Chondrocyte (in vitro differentiated cells): ENCODE measurements around the gene IFI35. TPM values are rescaled to one million over a fixed set of nuclear protein-coding genes. Genes with fewer than 3 reads are reported as not detected.
"Not testable (repeated sequence)": the region's sequence is repeated elsewhere in the genome, so short reads cannot be mapped to it uniquely, and the experiment has no call there.

Source experiments
- DNase-seq: peaks from one replicate; pipeline ENCODE4 v3.0.0; 2021; ENCODE audit warnings: mixed read lengths, low spot score
- H3K27ac Mint-ChIP-seq: one replicate; pipeline ENCODE4 v1.8.0; 2021; ENCODE audit warnings: mild to moderate bottlenecking, moderate library complexity, mixed read lengths; ENCODE audit not compliant: unreplicated experiment
- H3K27me3 Mint-ChIP-seq: 2 replicates; pipeline ENCODE4 v1.8.0; 2021; ENCODE audit warnings: low read depth, mixed read lengths
- H3K36me3 Mint-ChIP-seq: 2 replicates; pipeline ENCODE4 v1.8.0; 2021; ENCODE audit warnings: low read depth, mixed read lengths
- H3K4me1 Mint-ChIP-seq: 2 replicates; pipeline ENCODE4 v1.8.0; 2021; ENCODE audit warnings: low read depth, mild to moderate bottlenecking, mixed read lengths
- H3K4me3 Mint-ChIP-seq: one replicate; pipeline ENCODE4 v1.8.0; 2021; ENCODE audit warnings: mild to moderate bottlenecking, moderate library complexity, mixed read lengths; ENCODE audit not compliant: unreplicated experiment
- H3K9me3 Mint-ChIP-seq: 2 replicates; pipeline ENCODE4 v1.8.0; 2021; ENCODE audit warnings: low read depth, mixed read lengths
- CTCF ChIP-seq: fragments of 200-600 bp; sonication (generic); IDR thresholded peaks from 2 replicates; pipeline ENCODE4 v1.5.0; 2021; ENCODE audit warnings: antibody characterized with exemption, mild to moderate bottlenecking, moderate library complexity
- total RNA-seq: library from RNA; stranded (reverse); gene quantifications from 3 replicates; pipeline ENCODE4 v1.2.1, GENCODE V29; 2021

IFI35 gene
- total RNA-seq, 1 donor from 2014 or later = 12.8 TPM

- peak; percentile 99 for DNase-seq
- Mint-ChIP-seq H3K9me3 (no peaks in the 10 kb centered on the region), H3K4me3 (peak within 1 kb of the TSS; percentile 92), H3K27me3 (no peaks in the 10 kb centered on the region), H3K36me3 (peaks cover 24% of the 10 kb centered on the region), H3K4me1 (peaks cover 38% of the 10 kb centered on the region), H3K27ac (peak within 1 kb of the TSS; percentile 99)
- peak; percentile 86 for TF ChIP-seq CTCF
Observed at GRCh38 chr17:42997984-42998938, 8.3 kb upstream of the IFI35 start, which contains the start of gene RPL27. Gene RPL27 (plus strand): TSS chr17:42998419. CDS start chr17:42998751, 332 bp downstream.

- Mint-ChIP-seq H3K4me1 (peaks cover 44% of the 10 kb centered on the region), H3K4me3 (peak overlapping the region; percentile 92), H3K36me3 (peaks cover 25% of the 10 kb centered on the region), H3K27me3 (no peaks in the 10 kb centered on the region), H3K27ac (peak overlapping the region; percentile 99), H3K9me3 (no peaks in the 10 kb centered on the region)
- no peak for TF ChIP-seq CTCF
- peak; percentile 30 for DNase-seq
Observed at GRCh38 chr17:42999003-42999525, 7.5 kb upstream of the IFI35 start.

- not testable (repeated sequence) for H3K27me3 Mint-ChIP-seq, H3K4me3 Mint-ChIP-seq, H3K9me3 Mint-ChIP-seq
- H3K27ac Mint-ChIP-seq = peak overlapping the region; percentile 63
- H3K36me3 Mint-ChIP-seq = peaks cover 20% of the 10 kb centered on the region
- peak; percentile 59 for DNase-seq
- peaks cover 44% of the 10 kb centered on the region for H3K4me1 Mint-ChIP-seq
Observed at GRCh38 chr17:43000894-43001293, 5.7 kb upstream of the IFI35 start.

- Mint-ChIP-seq H3K27me3 (no peaks in the 10 kb centered on the region), H3K27ac (peak overlapping the region; percentile 42), H3K9me3 (no peaks in the 10 kb centered on the region), H3K36me3 (peaks cover 19% of the 10 kb centered on the region), H3K4me1 (peaks cover 48% of the 10 kb centered on the region), H3K4me3 (no peak overlapping the region)
- DNase-seq = no peak
- TF ChIP-seq CTCF = no peak
Observed at GRCh38 chr17:43003542-43004172, 2.9 kb upstream of the IFI35 start.

- H3K27me3 Mint-ChIP-seq = no peaks in the 10 kb centered on the region
- H3K36me3 Mint-ChIP-seq = peaks cover 15% of the 10 kb centered on the region
- DNase-seq = no peak
- H3K4me3 Mint-ChIP-seq = no peak overlapping the region
- H3K4me1 Mint-ChIP-seq = peaks cover 26% of the 10 kb centered on the region
- no peak for TF ChIP-seq CTCF
- H3K27ac Mint-ChIP-seq = no peak overlapping the region
- no peaks in the 10 kb centered on the region for H3K9me3 Mint-ChIP-seq
Observed at GRCh38 chr17:43010667-43011308, 4.2 kb downstream of the IFI35 start.
